Activated CD4-positive, CD25-positive, alpha-beta regulatory T cell treated with anti-CD3 and anti-CD28 coated beads, Interleukin-2, amount 50 U/mL, for 72 hours (primary cell): ENCODE measurements around the gene SPATA31A3.
"Not testable (repeated sequence)": the region's sequence is repeated elsewhere in the genome, so short reads cannot be mapped to it uniquely, and the experiment has no call there.

Experiments used
- DNase-seq: peaks from one replicate; pipeline ENCODE4 v3.0.0; 2021

The SPATA31A3 gene

DNA sequence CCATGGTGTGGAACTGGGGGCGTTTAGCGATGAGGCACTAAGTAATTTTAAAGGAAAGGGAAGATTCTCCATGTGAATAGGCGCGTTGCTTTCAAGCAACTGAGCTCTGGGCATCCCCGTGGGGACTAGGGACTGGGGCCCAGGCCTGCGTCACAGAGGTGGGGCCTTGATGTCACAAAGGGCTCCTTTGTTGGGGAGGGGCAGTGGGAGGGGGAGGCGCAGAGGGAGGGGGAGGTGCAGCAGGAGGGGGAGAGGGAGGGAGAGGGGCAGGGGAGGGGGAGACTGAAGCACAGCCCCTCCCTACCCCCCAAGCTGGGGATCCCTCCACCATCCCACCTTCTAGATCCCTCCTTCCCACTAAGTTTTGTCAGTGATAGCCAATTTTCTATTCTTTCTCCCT, at the start of gene SPATA31A3:
Gene SPATA31A3, minus strand, starts transcription at position 101 of the 400 bp plus-strand sequence. Its CDS starts 29 bp downstream, at position 72.
- DNase-seq, result not testable (repeated sequence)

DNA sequence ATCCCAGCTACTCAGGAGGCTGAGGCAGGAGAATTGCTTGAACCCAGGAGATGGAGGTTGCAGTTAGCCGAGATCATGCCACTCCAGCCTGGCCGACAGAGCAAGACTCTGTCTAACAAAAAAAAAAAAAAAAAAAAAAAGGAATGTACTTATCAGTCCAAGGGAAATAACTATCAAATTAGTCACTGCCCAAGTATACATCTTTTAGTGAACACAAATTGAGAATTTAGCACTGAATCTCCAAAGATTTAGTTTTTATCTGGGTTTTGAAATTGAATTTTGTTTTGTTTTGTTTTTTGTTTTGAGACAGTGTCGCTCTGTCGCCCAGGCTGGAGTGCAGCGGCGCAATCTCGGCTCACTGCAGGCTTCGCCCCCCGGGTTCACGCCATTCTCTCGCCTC, 39.8 kb downstream of the SPATA31A3 start:
- not testable (repeated sequence) for DNase-seq

DNA sequence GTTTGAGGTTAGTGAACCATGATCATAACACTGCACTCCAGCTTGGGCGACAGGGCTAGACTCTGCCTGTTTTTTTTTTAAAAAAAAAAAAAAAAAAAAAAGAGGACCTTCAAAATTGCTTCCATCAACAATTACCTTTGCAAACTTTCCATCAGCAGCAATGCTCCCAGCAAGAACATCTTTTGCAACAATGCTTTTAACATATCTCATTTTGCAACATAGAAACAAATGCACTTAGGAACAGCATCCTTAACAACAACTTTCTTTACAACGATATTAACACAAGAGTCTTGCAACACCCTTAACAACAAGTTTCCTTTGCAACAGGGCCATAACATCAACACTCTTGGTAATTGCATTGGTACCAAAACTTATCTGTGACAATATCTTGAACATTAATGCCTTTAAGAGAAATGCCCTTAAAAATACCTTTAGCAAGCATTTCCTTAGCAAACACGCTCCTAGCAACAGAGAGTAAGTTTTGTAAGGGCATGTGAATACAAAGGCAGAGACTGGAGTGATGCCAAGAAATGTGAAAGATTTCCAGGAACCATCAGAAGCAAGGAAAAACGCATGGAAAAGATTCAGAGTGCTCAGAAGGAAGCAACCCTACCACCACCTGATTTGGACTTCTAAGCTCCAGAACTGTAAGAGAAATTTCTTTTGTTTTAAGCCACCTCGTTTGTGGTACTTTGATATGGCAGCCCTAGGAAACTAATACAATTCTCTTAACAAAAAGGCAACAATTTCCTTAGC, 49.8 kb downstream of the SPATA31A3 start:
- not testable (repeated sequence) for DNase-seq

DNA sequence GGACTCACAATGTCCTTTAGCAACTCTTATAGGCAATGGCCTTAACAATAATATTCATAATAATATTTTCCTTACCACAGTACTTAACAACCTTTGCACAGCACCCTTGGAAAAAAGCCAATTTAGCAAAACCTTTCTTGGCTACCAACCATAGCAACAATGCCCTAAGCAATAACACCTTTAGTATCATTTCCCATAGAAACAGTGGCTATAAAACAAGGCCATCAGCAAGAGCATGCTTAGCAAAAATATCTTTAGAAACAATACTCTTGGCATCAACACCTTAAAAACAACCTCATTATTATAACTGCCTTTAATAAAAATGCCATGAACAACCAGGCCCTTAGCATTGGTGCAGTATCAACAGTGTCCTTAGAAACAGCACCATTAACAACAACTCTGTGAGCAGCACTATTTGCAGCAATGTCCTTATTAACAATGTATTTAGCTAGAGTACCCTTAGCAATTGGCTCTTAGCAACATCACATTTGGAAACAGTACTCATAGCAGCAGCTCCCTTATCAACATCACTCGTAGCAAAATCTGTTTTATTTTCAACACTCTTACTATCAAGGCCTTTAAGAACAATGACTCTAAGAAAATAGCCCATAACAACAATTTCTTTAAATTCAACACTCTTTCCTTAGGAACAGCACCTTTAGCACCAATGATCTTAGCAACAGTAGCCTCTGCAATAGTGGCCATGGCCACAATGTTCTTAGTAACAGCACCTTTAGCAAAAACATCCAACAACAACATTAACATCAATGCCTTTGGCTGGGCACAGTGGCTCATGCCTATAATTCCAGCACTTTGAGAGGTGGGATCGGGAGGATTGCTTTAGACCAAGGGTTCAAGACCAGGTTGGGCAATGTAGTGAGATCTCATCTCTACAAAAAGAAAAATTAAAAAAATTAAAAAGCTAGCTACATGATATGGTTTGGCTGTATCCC, 52.2 kb downstream of the SPATA31A3 start:
- not testable (repeated sequence) for DNase-seq

DNA sequence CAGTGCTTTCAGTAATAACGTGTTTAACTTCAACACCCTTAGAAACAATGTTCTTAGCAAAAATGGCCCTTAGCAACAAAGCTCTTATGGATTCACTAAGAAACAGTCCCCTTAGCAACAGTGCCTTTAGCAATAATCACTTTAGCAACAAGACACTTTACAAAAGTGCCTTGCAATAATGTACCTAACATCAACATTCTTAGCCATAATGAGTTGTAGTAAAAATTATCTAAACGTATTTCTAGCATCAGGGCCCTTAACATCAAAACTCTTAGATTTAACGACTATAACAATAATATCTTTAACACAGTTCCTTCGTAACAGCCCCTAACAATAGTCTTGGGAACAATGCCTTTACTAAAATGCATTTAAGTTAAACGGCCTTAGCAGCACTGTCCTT, 54.0 kb downstream of the SPATA31A3 start:
- DNase-seq, result not testable (repeated sequence)

DNA sequence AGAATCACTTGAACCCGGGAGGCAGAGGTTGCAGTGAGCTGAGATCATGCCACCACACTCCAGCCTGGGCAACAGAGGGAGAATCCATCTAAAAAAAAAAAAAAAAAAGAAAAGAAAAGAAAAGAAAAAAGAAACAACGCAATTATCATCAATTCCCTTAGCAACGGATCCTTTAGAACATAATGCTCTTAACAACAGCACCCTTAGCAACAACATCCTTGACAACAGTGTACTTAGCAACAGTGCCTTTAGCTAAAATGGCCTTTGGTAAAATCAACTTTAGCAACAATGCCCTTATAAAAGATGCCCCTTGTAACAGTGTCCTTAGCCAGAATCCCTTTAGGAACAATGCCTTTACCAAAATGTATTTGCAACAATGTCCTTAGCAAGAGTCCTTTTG, 54.7 kb downstream of the SPATA31A3 start:
- DNase-seq, result not testable (repeated sequence)
